Transverse colon (tissue), 4 donors: ENCODE data around the gene KDM2B. TPM values are rescaled to one million over a fixed set of nuclear protein-coding genes. Genes with fewer than 3 reads are reported as not detected.

Experiments used
- small RNA-seq, 4 donors: library from RNA; depleted of rRNA; stranded (forward); fragments of <200 nt; gene quantifications; one replicate each; pipeline ENCODE3, GENCODE V24; 2016
- total RNA-seq, 4 donors: library from RNA; depleted of rRNA; stranded (reverse); fragments of >200 nt; gene quantifications; one replicate each; pipeline ENCODE4 v1.1.0, GENCODE V29; 2016

KDM2B gene
- total RNA-seq, 4 donors from 2014 or later = 7.2 to 39.3 (median 15.2) TPM

Small RNA genes within 50 kb of the gene (small RNA-seq; reads per million reads assigned to genes)
- 0 reads per million in 4 donors for gene RNU6-1004P

Other genes starting within 250 kb of the KDM2B start
- 100 to 1,000 TPM; 101 to 184 (median 129) TPM for gene ANAPC5, start 228.6 kb downstream of the KDM2B start, total RNA-seq
- gene RNF34, start 180.9 kb downstream of the KDM2B start, total RNA-seq = 10 to 100 TPM; 46.8 to 63.2 (median 49.8) TPM
- 1 to 10 TPM; 7.5 to 9.1 (median 8.2) TPM for gene ORAI1, start 45.5 kb upstream of the KDM2B start, total RNA-seq
- gene MORN3, start 88.6 kb upstream of the KDM2B start, total RNA-seq = under 1 TPM in 1 of 4 donors, not detected in 3; 0.48 TPM
- 10 to 100 TPM in 1 of 4 donors, 1 to 10 TPM in 3; 1.9 to 19.9 (median 4.5) TPM for gene TMEM120B, start 131.7 kb upstream of the KDM2B start, total RNA-seq
- gene RHOF, start 212.7 kb upstream of the KDM2B start, total RNA-seq = 100 to 1,000 TPM in 3 of 4 donors, 10 to 100 TPM in 1; 14.9 to 251 (median 150) TPM
- gene SETD1B, start 223.0 kb upstream of the KDM2B start, total RNA-seq = 10 to 100 TPM; 13.4 to 39.6 (median 15.2) TPM